Mesendoderm (in vitro differentiated cells): Measurements from ENCODE around the gene PAX1.

Experiments
- DNase-seq: peaks from one replicate; pipeline ENCODE4 v3.0.0; 2013
- H2AK5ac ChIP-seq: 2 replicates; pipeline ENCODE4 v1.6.1; 2013; ENCODE audit warnings: low read length, inconsistent platforms
- H2BK120ac ChIP-seq: 2 replicates; pipeline ENCODE4 v1.6.1; 2013; ENCODE audit warnings: low read depth, mild to moderate bottlenecking, low read length, moderate library complexity, mixed read lengths
- H2BK15ac ChIP-seq: replicated peaks from 2 replicates; pipeline ENCODE4 v1.6.1; 2013; ENCODE audit warnings: low read depth, mild to moderate bottlenecking, moderate library complexity
- H2BK5ac ChIP-seq: 2 replicates; pipeline ENCODE4 v1.6.1; 2013; ENCODE audit warnings: low read length, inconsistent platforms
- H3K18ac ChIP-seq: 2 replicates; pipeline ENCODE4 v1.6.1; 2013; ENCODE audit warnings: mild to moderate bottlenecking, low read length, mixed read lengths
- H3K23ac ChIP-seq: one replicate; pipeline ENCODE4 v1.6.1; 2013; ENCODE audit warnings: low read length
- H3K27ac ChIP-seq: 2 replicates; pipeline ENCODE4 v1.5.1; 2013; ENCODE audit warnings: low read depth, mild to moderate bottlenecking, inconsistent platforms, low read length, moderate library complexity
- H3K27me3 ChIP-seq: 2 replicates; pipeline ENCODE4 v1.6.1; 2013; ENCODE audit warnings: low read length, control low read depth, mild to moderate bottlenecking, inconsistent platforms; ENCODE audit not compliant: insufficient read depth, poor library complexity
- H3K36me3 ChIP-seq: 2 replicates; pipeline ENCODE4 v1.6.1; 2013; ENCODE audit warnings: low read length, inconsistent platforms; ENCODE audit not compliant: control insufficient read depth, insufficient read depth
- H3K4ac ChIP-seq: one replicate; pipeline ENCODE4 v1.6.1; 2013; ENCODE audit warnings: low read depth, mild to moderate bottlenecking, low read length, moderate library complexity
- H3K4me1 ChIP-seq: 2 replicates; pipeline ENCODE4 v1.6.1; 2013; ENCODE audit warnings: low read depth, low read length, inconsistent platforms; ENCODE audit not compliant: control insufficient read depth
- H3K4me2 ChIP-seq: 2 replicates; pipeline ENCODE4 v1.6.1; 2013; ENCODE audit warnings: low read length
- H3K4me3 ChIP-seq: 2 replicates; pipeline ENCODE4 v1.5.1; 2013; ENCODE audit warnings: mild to moderate bottlenecking, low read length
- H3K56ac ChIP-seq: one replicate; pipeline ENCODE4 v1.6.1; 2013; ENCODE audit warnings: low read length
- H3K79me1 ChIP-seq: 2 replicates; pipeline ENCODE4 v1.6.1; 2013; ENCODE audit warnings: low read length, inconsistent platforms
- H3K79me2 ChIP-seq: 2 replicates; pipeline ENCODE4 v1.6.1; 2013; ENCODE audit warnings: mild to moderate bottlenecking, low read length; ENCODE audit not compliant: control insufficient read depth, insufficient read depth
- H3K9ac ChIP-seq: 2 replicates; pipeline ENCODE4 v1.6.1; 2013; ENCODE audit warnings: low read length, inconsistent platforms
- H4K5ac ChIP-seq: one replicate; pipeline ENCODE4 v1.6.1; 2013; ENCODE audit warnings: low read length
- H4K8ac ChIP-seq: one replicate; pipeline ENCODE4 v1.6.1; 2013; ENCODE audit warnings: low read depth, mild to moderate bottlenecking, control low read depth, low read length, moderate library complexity
- WGBS: extraction: QIAGEN DNeasy Blood & Tissue Kit; methylation state at CpG from one replicate; pipeline ENCODE4 v1.1.7; 2013; ENCODE audit warnings: low lambda C conversion rate, missing lambda C conversion rate; ENCODE audit not compliant: insufficient coverage; ENCODE audit errors: extremely low coverage; 5-methylcytosine and 5-hydroxymethylcytosine counted together

PAX1 gene

GRCh38 chr20:21670126-21670525 lies 35.3 kb upstream of the PAX1 start:
- H2BK5ac ChIP-seq, result no peak overlapping the region
- no peak overlapping the region for H2BK120ac ChIP-seq
- no peak overlapping the region for H3K56ac ChIP-seq
- no peak overlapping the region for H3K23ac ChIP-seq
- H4K5ac ChIP-seq, result no peak overlapping the region
- peak; percentile 23 for DNase-seq
- H3K4me1 ChIP-seq, result no peaks in the 10 kb centered on the region
- H2BK15ac ChIP-seq, result no peak overlapping the region
- H3K18ac ChIP-seq, result no peak overlapping the region
- no peak overlapping the region for H3K4me2 ChIP-seq
- no peak overlapping the region for H3K4me3 ChIP-seq
- no peak overlapping the region for H3K4ac ChIP-seq
- no peak overlapping the region for H2AK5ac ChIP-seq
- WGBS, result no CpG with 5 or more reads among the region's 12 CpGs
- H3K79me2 ChIP-seq, result no peaks in the 10 kb centered on the region
- H4K8ac ChIP-seq, result no peak overlapping the region
- H3K27ac ChIP-seq, result no peak overlapping the region
- H3K79me1 ChIP-seq, result no peaks in the 10 kb centered on the region
- H3K36me3 ChIP-seq, result no peaks in the 10 kb centered on the region
- H3K27me3 ChIP-seq, result no peaks in the 10 kb centered on the region
- H3K9ac ChIP-seq, result no peak overlapping the region

DNA sequence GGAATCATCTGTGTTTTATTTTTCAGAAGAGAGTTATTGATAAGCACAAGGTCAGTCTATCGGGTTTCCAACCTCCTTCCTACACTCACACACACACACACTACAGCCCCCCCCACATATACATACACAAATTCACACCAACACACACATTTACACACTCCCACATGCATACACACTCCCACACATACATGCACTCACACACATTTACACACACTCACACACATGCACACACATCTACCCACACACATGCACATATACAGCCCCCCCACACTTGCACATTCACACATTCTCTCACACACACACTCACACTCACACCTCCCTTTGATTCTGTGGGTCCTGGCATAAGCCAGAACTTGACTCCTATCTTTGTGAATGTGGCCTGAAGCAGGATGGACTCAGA lies 34.5 kb upstream of the PAX1 start:
- Histone ChIP-seq H3K18ac (no peak overlapping the region), H3K9ac (no peak overlapping the region), H3K4me2 (no peak overlapping the region), H3K27me3 (no peaks in the 10 kb centered on the region), H3K36me3 (no peaks in the 10 kb centered on the region), H2AK5ac (no peak overlapping the region), H3K23ac (no peak overlapping the region), H2BK120ac (no peak overlapping the region), H2BK5ac (no peak overlapping the region), H4K8ac (no peak overlapping the region), H3K4me3 (no peak overlapping the region), H3K4ac (no peak overlapping the region), H3K4me1 (no peaks in the 10 kb centered on the region), H3K79me1 (no peaks in the 10 kb centered on the region), H3K27ac (no peak overlapping the region), H3K56ac (no peak overlapping the region), H4K5ac (no peak overlapping the region), H3K79me2 (no peaks in the 10 kb centered on the region), H2BK15ac (no peak overlapping the region)
- WGBS, result no CpG with 5 or more reads among the region's 1 CpG
- no peak for DNase-seq

- H3K4me2 ChIP-seq, result no peak overlapping the region
- no peak overlapping the region for H3K18ac ChIP-seq
- H3K23ac ChIP-seq, result no peak overlapping the region
- H3K4me3 ChIP-seq, result no peak overlapping the region
- no peak overlapping the region for H2BK120ac ChIP-seq
- H2BK15ac ChIP-seq, result no peak overlapping the region
- no peaks in the 10 kb centered on the region for H3K4me1 ChIP-seq
- no peaks in the 10 kb centered on the region for H3K79me2 ChIP-seq
- no peak overlapping the region for H3K9ac ChIP-seq
- H3K79me1 ChIP-seq, result no peaks in the 10 kb centered on the region
- H3K56ac ChIP-seq, result no peak overlapping the region
- no peak overlapping the region for H4K8ac ChIP-seq
- no peak overlapping the region for H3K4ac ChIP-seq
- no CpG with 5 or more reads among the region's 2 CpGs for WGBS
- H2BK5ac ChIP-seq, result no peak overlapping the region
- no peak overlapping the region for H3K27ac ChIP-seq
- no peak for DNase-seq
- no peaks in the 10 kb centered on the region for H3K36me3 ChIP-seq
- H3K27me3 ChIP-seq, result no peaks in the 10 kb centered on the region
- no peak overlapping the region for H2AK5ac ChIP-seq
- no peak overlapping the region for H4K5ac ChIP-seq
These were observed 28.2 kb upstream of the PAX1 start for GRCh38 chr20:21677261-21677660.

GRCh38 chr20:21677781-21678180 lies 27.7 kb upstream of the PAX1 start:
- Histone ChIP-seq H3K4me1 (no peaks in the 10 kb centered on the region), H3K23ac (no peak overlapping the region), H3K27ac (no peak overlapping the region), H2BK120ac (no peak overlapping the region), H2AK5ac (no peak overlapping the region), H4K5ac (no peak overlapping the region), H3K4ac (no peak overlapping the region), H3K79me2 (no peaks in the 10 kb centered on the region), H2BK5ac (no peak overlapping the region), H3K4me3 (no peak overlapping the region), H3K18ac (no peak overlapping the region), H3K79me1 (no peaks in the 10 kb centered on the region), H2BK15ac (no peak overlapping the region), H3K9ac (no peak overlapping the region), H3K56ac (no peak overlapping the region), H3K27me3 (no peaks in the 10 kb centered on the region), H3K36me3 (no peaks in the 10 kb centered on the region), H3K4me2 (no peak overlapping the region), H4K8ac (no peak overlapping the region)
- WGBS, result 100% methylated on average over 1 of the region's 3 CpGs
- no peak for DNase-seq

- Histone ChIP-seq H3K18ac (no peak overlapping the region), H4K8ac (no peak overlapping the region), H2BK15ac (no peak overlapping the region), H3K4ac (no peak overlapping the region), H3K4me3 (no peak overlapping the region), H3K4me2 (no peak overlapping the region), H2BK5ac (no peak overlapping the region), H3K79me1 (no peaks in the 10 kb centered on the region), H3K27ac (no peak overlapping the region), H3K23ac (no peak overlapping the region), H2AK5ac (no peak overlapping the region), H4K5ac (no peak overlapping the region), H3K79me2 (no peaks in the 10 kb centered on the region), H3K27me3 (no peaks in the 10 kb centered on the region), H3K9ac (no peak overlapping the region), H2BK120ac (no peak overlapping the region), H3K36me3 (no peaks in the 10 kb centered on the region), H3K4me1 (no peaks in the 10 kb centered on the region), H3K56ac (no peak overlapping the region)
- no peak for DNase-seq
- no CpG with 5 or more reads among the region's 14 CpGs for WGBS
These were observed 24.1 kb upstream of the PAX1 start for GRCh38 chr20:21681234-21681921.

- no CpG with 5 or more reads among the region's 10 CpGs for whole genome bisulfite sequencing
- no peak overlapping the region for H3K4me2 ChIP-seq
- H3K27ac ChIP-seq, result no peak overlapping the region
- H3K18ac ChIP-seq, result no peak overlapping the region
- H2BK5ac ChIP-seq, result no peak overlapping the region
- no peak overlapping the region for H4K8ac ChIP-seq
- no peak overlapping the region for H3K23ac ChIP-seq
- H2BK15ac ChIP-seq, result no peak overlapping the region
- H4K5ac ChIP-seq, result no peak overlapping the region
- no peaks in the 10 kb centered on the region for H3K36me3 ChIP-seq
- H3K9ac ChIP-seq, result no peak overlapping the region
- H3K27me3 ChIP-seq, result no peaks in the 10 kb centered on the region
- DNase-seq, result no peak
- H3K4me3 ChIP-seq, result no peak overlapping the region
- no peaks in the 10 kb centered on the region for H3K79me2 ChIP-seq
- H3K4ac ChIP-seq, result no peak overlapping the region
- H2AK5ac ChIP-seq, result no peak overlapping the region
- no peak overlapping the region for H3K56ac ChIP-seq
- H3K4me1 ChIP-seq, result no peaks in the 10 kb centered on the region
- no peaks in the 10 kb centered on the region for H3K79me1 ChIP-seq
- no peak overlapping the region for H2BK120ac ChIP-seq
These were observed 23.5 kb upstream of the PAX1 start for GRCh38 chr20:21681922-21682318.
